HG03575 (cell line): ENCODE data around the gene PIEZO1.

Source experiments
- ATAC-seq: cut with Tn5 transposase; IDR thresholded peaks from one replicate; pipeline ENCODE4 v1.9.1; 2021; ENCODE audit not compliant: unreplicated experiment, insufficient number of reproducible peaks, low FRiP score; ENCODE audit errors: extremely low read depth

PIEZO1 gene

DNA sequence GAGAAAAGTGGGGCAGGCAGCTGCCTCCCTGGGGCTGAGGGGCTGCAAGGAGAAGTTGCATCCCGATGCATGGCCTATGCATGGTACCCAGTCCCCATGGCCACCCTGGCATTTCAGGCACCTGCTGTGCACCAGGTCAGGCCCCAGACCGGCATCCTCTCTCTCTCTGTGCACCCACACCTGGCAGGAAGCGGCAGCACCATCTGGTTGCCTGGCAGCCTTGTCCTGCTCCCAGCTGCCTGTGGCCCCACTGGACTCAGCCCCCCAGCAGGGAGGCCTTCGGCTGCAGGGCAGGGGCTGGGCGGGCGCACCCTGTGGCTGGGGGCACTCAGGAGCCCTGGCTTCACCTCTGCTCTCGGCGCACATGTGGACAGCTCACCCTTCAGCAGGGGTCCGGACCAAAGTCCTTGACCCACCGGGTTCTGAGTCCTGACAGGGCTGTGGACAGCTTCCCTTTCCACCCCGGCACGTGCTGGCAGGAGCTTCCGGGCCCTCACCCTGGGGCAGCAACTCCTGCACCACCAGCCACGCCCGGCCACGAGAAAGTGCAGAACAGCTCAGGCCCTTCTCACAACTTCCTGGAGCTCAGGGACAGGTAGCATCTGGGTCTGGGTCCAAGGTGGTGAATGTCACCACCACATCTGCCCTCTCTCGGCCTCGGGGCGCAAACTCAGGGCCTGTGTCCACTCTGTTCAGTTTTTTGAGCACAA, 42.0 kb downstream of the PIEZO1 start:
- no peak for ATAC-seq

DNA sequence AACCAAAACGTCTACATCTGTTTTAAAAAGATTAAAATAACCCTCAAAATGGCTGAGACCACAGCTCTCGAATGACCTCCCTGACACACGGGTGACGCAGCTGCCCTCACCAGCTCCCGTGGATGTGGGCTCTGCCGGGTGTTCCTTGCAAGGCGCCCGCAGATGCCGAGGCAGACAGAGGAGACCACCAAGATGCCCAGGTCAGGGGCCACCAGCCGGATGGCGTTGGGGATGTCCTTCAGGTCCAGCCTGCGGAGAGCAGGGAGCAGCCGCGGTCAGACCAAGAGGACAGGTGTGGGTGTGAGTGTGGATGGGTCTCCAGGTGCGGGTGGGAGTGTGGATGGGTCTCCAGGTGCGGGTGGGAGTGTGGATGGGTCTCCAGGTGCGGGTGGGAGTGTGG, 43.7 kb downstream of the PIEZO1 start:
- no peak for ATAC-seq

DNA sequence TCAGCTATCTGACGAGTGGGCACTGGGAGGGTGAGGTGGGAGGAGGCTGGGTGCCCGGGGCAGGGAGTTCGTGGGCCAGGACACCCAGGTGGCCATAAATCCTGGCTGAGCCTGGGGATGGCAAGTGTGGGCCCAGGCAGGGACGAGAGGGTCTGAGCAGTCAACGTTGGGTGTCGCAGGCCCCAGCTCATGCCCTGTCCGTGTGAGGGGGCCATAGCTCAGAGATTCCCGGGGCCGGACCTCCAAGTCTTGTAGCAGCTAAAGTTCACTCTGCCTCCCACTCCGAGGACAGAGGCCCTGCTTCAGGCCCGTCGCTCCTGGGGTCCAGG, 44.3 kb downstream of the PIEZO1 start:
- no peak for ATAC-seq

DNA sequence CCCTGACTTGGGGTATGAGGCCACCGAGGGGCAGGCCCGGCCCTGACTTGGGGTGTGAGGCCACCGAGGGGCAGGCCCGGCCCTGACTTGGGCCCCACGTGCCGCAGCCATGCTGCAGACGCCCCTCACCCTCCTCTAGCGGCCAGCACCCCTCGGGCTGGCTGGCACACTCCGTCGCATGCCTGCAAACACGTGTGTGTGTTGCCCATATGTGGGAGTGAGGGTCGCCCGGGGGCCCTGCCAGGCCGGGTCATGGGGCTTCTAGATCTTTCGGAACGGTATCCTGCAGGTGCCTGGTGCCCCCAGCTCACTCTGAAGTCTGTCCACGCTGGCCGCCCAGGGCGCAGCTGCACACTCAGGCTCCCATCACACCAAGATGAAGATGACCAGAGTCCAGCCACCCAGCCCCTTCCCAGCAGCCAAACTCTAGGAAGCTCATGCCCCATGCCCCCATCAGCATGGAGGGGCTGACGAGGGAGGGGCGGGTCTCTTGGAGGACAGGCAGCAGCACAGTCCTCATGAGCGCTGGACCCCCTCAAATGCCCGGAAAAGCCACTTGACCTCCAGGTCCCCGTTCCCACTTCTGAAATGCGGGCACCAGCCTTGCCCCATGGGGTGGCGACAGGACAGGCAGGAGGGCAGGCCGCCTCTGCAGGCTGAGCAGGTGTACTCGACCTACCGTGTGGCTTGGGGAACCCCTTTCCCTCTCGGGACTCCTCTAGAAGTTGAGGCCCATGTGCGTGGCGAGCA, 44.9 kb downstream of the PIEZO1 start:
- no peak for ATAC-seq

DNA sequence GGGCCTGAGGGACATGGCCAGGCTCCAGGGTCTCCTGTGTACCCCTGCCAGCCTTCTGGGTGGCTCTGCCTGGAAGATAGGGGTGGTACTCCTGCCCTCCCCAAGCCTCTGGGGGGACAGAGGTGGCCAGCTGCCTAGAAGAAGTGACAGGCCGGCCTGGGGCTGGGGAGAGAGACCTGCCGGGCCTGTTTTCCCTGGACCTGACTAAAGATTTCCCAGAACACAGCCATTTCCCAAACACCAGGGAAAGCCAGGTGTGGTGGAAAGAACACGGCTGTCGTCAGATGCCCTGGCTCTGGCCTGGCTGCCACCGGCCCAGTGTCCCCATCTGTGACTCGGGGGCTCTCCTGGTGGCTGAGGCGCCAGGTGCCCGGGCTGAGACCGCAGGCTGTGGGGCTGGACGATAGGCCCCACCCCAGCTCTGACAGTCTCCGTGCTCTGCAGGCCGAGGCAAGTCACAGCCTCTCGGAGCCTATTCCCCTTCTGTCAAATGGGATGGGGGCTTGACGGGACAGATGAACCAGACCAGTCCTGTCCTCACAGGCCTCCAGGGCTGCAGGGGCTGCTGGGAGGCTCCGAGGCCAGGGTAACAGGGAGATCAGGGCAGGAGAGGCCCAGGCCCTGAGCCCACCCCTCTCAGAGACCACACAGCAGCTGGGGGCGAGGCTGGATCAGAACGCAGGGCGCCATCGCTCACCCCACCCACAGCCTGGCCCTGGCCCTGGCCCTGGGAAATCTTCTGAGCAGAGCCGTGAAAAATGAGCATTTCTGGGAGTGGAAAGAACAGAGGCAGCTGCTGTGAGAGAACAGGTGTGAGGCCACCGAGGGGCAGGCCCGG, 45.7 kb downstream of the PIEZO1 start:
- no peak for ATAC-seq

DNA sequence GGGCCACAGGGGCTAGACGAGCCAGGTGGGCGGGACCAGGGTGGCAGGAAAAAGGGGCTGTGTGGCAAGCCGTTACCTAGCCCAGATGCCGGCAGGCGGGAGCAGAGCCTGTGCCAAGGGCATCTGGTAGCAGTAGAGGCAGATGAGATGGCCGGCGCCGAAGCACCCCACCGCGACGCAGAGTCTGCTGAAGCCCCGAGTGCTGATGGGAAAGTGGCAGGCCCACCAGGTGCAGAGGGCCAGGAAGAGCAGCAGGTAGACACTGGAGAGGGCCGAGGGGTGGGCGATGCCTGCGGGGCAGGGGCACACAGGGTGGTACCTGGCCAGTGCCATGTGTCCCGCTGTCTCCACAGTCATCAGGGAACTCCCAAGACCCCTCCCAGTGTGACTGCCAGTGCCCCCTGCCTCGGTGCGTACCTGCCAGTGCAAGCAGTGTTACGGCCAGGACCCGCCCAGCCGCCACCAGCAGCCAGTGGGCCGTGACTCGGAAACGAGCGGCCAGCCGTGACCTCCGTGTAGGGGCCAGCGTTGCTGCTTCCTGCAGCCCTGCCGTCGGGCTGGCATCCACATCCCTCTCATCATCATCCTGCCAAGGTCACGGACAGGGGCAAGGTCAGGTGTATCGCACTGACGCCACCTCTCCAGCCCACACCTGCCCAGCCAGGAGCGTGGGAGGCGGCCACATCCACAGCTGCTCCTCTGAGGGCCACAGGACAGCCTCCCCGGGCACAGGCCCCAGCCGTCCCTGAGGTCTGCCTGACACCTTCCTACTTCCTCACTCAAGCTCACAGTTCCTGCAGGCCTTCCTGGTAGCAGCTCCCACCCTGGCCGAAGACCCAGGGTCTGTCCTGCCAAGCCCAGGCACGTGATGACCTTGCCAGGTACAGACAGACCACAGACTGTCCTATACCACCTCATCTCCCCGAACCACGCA, 46.6 kb downstream of the PIEZO1 start:
- ATAC-seq = no peak

DNA sequence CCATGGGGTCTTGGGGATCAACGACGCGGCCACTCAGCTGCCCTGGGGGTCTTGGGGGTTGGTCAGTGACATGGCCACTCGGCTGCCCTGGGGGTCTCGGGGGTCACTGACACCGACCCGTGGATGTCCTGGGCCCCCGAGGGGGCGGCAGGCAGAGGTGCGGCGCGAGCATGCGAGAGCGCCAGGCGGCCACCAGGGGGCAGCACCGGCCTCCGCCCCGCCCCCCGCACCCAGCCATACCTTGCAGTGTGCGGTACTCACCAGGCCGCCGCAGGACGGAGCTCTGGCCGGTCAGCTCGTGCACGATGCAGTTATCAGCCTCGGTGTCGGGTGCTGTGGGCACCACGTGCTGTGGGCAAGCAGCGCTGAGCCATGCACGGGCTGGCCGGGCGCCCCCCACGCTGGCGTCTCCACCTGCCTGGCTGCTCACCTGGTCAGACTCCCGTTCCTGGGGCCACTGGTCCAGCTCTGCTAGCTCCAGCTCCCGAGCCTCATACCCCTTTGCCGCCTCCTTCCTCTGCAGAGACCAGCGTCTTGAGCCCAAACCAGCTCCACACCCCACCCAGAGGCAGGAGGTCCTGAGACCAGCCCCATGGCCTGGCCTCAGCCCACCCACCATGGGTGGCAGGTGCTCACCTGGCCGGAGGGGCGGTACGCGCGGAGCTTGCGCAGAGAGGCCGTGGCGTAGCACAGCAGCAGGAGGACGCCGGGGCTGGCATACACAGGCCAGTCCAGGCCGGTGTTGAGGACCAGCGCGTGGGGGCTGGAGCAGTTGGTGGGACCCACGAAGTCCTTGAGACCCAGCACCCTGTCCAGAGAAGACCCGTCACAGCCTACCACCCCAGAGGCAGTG, 47.5 kb downstream of the PIEZO1 start:
- ATAC-seq = no peak

DNA sequence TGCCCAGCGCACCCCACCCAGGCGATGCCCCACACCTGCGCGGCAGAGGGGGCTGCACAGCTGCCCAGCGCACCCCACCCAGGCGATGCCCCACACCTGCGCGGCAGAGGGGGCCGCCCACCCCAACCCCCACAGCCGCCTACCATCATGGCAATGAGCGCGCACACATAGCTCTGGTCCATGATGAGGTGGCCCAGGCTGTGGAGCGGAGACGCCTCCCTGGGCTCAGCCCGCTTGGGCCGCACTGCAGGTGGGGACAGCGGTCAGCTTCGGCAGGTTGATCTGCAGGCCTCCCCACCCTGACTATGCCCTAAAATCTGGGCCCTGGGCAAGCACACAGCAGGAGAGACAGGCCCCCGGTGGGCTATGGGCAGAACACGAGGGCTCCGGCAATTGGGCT, 48.5 kb downstream of the PIEZO1 start:
- ATAC-seq = no peak

DNA sequence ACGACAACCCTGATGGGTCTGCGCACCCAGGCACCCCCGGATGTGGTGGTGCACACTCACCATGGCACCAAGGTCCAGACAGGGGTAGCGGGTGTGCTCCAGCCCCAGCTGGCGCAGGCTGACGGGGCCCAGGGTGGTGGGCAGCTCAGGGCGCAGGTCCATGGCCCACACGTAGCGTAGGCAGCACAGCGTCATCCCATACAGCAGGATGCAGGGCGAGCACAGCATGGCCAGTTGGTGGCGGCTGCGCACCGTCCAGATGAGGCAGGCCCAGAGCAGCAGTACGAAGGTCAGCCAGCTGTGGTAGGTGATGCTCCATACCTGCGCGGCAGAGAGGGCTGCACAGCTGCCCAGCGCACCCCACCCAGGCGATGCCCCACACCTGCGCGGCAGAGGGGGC, 48.9 kb downstream of the PIEZO1 start:
- no peak for ATAC-seq

DNA sequence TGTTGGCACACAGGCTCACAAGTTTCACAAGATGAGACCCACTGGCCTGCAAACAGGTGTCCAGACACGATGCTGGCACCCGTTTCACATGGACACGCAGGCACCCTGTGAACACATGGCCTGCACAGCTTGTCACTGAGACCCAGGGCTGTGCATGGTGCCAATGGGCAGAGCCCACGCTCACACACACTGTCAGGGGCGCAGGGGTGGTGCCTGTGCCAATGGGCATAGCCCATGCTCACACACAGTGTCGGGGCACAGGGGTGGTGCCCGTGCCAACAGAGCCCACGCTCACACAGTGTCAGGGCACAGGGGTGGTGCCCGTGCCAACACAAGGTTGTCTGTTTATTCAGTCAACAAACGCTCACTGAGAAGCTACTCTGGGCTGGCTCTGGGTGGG, 49.4 kb downstream of the PIEZO1 start:
- no peak for ATAC-seq

DNA sequence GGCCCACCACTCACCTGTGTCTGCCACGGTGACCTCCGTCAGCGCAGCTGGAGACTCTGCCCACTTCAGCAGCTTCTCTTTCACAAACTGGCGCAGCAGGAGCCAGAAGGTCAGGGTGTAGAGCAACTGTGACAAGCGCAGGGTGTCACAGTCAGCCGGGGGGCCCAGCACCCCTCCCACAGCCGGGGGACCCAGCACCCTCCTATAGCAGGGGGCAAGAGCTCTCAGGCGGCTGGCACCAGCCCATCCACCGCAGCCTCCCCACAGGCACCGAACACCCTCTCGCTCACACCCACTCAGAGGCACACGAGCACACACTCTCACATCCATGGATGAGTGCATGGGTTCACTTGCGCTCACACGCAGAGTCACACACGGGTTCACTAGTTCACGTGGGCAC, 49.9 kb downstream of the PIEZO1 start:
- ATAC-seq = no peak

DNA sequence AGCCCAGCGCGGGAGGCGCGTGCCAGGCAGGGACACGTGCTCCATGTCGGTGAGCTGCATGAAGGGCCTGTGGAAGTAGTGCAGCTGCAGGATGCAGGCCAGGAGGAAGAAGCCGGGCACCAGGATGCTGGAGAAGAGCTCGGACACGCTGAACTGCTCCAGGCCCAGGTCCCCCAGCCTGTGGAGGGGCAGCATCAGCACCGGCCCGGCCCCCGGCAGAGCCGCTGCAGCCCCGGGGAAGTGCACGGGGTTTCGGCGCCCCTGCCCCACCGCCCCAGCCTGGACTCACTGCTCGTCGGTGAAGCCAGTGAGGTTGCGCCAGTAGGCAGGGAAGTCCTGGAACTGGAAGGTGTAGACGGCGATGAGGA, 50.7 kb downstream of the PIEZO1 start:
- ATAC-seq = no peak

DNA sequence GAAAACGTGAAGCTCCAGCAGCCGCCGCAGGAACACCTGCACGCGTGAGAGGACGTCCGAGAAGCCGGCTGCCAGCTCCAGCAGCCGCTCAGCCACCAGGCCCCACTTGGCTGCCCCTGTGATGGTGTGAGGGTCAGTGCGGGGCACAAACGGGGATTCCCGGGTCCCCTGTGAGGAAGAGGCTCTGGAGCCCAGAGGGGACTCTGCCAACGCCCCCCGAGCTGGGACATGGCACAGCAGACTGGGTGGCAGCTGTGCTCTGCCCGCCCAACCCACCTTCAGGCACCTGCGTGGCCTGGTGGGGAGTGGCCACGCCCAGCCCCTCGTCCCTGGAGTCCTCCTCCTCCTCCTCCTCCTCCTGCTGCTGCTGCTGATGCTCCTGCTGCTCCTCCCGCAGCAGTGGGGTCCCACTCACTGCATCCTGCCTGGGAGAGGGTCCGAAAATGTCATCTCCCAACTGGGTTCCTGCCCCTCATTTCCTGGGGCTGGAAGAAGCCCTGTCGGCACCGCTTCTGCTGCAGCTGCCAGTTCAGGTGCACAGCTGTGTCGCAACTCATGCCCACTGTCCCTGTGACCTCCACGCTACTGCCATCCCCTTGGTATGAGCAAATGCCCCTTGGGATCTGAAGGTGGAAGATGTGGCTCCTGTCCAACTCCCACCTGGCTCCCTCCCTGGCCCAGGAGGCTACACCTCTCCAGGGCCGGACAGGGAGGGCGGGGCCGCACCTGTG, 51.2 kb downstream of the PIEZO1 start:
- ATAC-seq = no peak

DNA sequence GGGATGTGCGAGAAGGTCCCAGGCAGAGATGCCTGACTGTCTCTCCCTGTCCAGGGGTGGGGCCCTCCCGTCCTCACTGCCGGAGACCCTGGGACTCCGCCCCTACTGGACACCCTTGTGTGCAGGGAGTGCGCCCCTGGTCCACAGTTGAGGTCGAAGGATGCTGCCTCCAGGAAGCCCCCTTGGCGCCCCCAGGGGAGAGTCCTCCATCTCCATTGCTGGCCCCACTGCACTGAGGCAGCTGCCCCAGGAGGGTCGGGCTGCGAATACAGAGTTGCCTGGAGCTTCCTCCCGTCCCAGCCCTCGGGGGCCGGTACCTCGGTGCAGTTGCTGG, 52.1 kb downstream of the PIEZO1 start:
- no peak for ATAC-seq

DNA sequence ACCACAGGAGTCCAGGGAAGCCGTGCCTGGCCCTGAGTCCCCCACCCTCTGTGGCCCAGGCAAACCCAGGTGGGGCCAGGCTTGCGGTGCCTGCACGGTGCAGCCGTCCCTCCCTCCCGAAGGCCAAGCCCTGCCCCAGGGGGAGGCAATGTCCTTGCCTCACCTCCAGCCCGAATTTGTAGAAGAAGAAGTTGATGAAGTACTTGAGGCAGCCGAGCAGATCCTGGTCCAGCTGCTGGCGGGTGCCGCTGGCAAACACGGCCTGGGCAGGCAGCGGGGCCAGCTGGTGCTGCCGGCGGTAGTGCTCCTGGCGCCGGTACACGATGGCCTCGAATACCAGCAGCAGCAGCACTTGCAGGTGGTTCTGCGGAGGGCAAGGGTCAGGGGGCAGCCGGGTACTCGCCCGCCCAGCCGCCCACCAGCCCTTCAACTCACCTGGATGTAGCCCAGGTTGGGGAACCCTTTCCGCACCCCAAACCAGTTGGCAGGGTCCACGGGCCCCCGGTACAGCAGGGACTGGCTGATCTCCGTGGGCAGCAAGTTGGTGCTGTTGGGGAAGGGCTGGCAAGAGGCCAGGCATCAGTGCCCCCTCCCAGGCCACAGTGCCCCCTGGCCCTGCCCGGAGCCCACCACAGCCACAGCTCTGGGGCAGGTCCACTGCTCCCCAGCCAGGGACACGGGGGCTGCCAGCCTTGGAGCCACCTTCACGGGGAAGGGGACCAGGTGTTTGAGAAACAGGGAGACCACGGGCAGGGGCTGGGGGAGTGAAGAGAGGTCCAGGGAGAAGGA, 52.7 kb downstream of the PIEZO1 start:
- no peak for ATAC-seq

DNA sequence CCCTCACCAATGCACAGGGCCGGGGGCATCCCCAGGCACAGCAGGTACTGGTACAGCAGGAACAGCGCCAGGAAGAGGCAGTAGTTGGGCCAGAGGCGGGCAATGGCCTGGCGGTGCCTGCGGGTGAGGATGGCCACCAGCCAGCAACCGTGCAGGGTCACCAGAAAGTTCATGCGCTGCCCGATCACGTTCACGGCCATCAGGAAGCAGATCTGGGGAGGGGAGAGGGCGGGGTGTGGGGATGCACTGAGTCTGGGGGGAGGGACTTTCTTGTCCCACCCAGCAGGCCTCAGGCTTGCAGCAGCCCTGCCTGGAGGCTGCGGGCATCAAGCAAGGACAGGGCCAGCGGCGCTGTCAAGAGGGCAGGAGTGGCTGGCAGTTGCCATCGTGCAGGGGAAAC, 53.3 kb downstream of the PIEZO1 start:
- no peak for ATAC-seq
